A549 (cell line): Measurements from ENCODE around the gene ADCY2.

ENCODE experiments used
- BCL3 ChIP-seq: fragments of >200 bp; sonication (Bioruptor Twin); formaldehyde crosslinking; IDR thresholded peaks from 3 replicates; pipeline ENCODE4 v1.6.1; 2016
- CBX8 ChIP-seq: fragments of 200-600 bp; sonication (generic); IDR thresholded peaks from 2 replicates; pipeline ENCODE4 v1.6.1; 2016
- CHD4 ChIP-seq: fragments of 200-600 bp; sonication (generic); IDR thresholded peaks from 2 replicates; pipeline ENCODE4 v1.6.1; 2016; ENCODE audit warnings: antibody characterized with exemption, mild to moderate bottlenecking, borderline replicate concordance
- CTCF ChIP-seq: fragments of >200 bp; sonication (Bioruptor Twin); formaldehyde crosslinking; IDR thresholded peaks from 3 replicates; pipeline ENCODE4 v1.5.1; 2016
- E2F6 ChIP-seq: IDR thresholded peaks from 2 replicates; pipeline ENCODE4 v1.6.1; 2012; ENCODE audit warnings: low read depth, borderline replicate concordance
- ELK1 ChIP-seq: fragments of 150-350 bp; IDR thresholded peaks from 2 replicates; pipeline ENCODE4 v1.6.1; 2014; ENCODE audit warnings: low read depth, mild to moderate bottlenecking, low read length
- EP300 ChIP-seq, 2 experiments: fragments of >200 bp; sonication (Bioruptor Twin); formaldehyde crosslinking; IDR thresholded peaks; 2 replicates in 1 of 2; 3 replicates in 1 of 2; pipeline ENCODE4 v1.6.1; 2016 to 2017
- FOSL2 ChIP-seq, 2 experiments: fragments of 450-650 bp in 1 of 2; fragments of >200 bp in 1 of 2; sonication (Bioruptor Twin) in 1 of 2; formaldehyde crosslinking; IDR thresholded peaks; 2 replicates each; pipeline versions ENCODE4 v1.5.0 to v1.6.1; 2016 to 2020; ENCODE audit warnings: mild to moderate bottlenecking in 1 of 2, moderate library complexity in 1 of 2
- GATA3 ChIP-seq: IDR thresholded peaks from 2 replicates; pipeline ENCODE4 v1.6.1; 2012; ENCODE audit warnings: borderline replicate concordance
- HDAC2 ChIP-seq: fragments of 200-600 bp; sonication (generic); IDR thresholded peaks from 2 replicates; pipeline ENCODE4 v1.6.1; 2016
- PHF8 ChIP-seq: fragments of 200-600 bp; sonication (generic); IDR thresholded peaks from 2 replicates; pipeline ENCODE4 v1.6.1; 2016; ENCODE audit warnings: low read depth, mild to moderate bottlenecking, antibody characterized with exemption, moderate library complexity, borderline replicate concordance
- POLR2A ChIP-seq: IDR thresholded peaks from 2 replicates; pipeline ENCODE4 v1.6.1; 2012; ENCODE audit warnings: mild to moderate bottlenecking, low read length
- REST ChIP-seq: fragments of 200-600 bp; sonication (generic); IDR thresholded peaks from 2 replicates; pipeline ENCODE4 v1.6.1; 2016; ENCODE audit warnings: antibody characterized with exemption, mild to moderate bottlenecking, moderate library complexity
- ZFP36 ChIP-seq: fragments of 450-650 bp; IDR thresholded peaks from 2 replicates; pipeline ENCODE4 v1.6.1; 2014; ENCODE audit warnings: borderline replicate concordance; ENCODE audit not compliant: partially characterized antibody

- TF ChIP-seq CTCF (no peak), GATA3 (no peak), ZFP36 (no peak), E2F6 (no peak), REST (no peak), ELK1 (no peak), EP300 (IDR thresholded peaks at IDR 0.05) (no peak), BCL3 (no peak), FOSL2 (IDR thresholded peaks at IDR 0.05) (no peak), FOSL2 (CRISPR knock-in tag; IDR thresholded peaks at IDR 0.05) (no peak), POLR2A (no peak), CBX8 (no peak), CHD4 (no peak), PHF8 (no peak), HDAC2 (no peak)
Observed at GRCh38 chr5:7597059-7597642, 201.2 kb downstream of the ADCY2 start.
